Bronchial epithelial cell (primary cell): Measurements from ENCODE around the gene KLF13. TPM values are rescaled to one million over a fixed set of nuclear protein-coding genes. Genes with fewer than 3 reads are reported as not detected.

Experiments
- DNase-seq: peaks from one replicate; pipeline ENCODE4 v3.0.0-alpha.2; 2010; ENCODE audit warnings: low read depth
- FAIRE-seq: peaks from 2 replicates; lab custom pipeline; 2011; peaks lifted over from hg19 to GRCh38; lab: Jason Lieb, UNC
- H3K27me3 ChIP-seq: 2 replicates; pipeline ENCODE4 v1.5.1; 2011; ENCODE audit warnings: low read length; ENCODE audit not compliant: control insufficient read depth, insufficient read depth
- H3K36me3 ChIP-seq: 2 replicates; pipeline ENCODE4 v1.5.1; 2011; ENCODE audit warnings: low read length; ENCODE audit not compliant: control insufficient read depth, insufficient read depth
- H3K4me3 ChIP-seq: 2 replicates; pipeline ENCODE4 v1.5.1; 2011; ENCODE audit warnings: mild to moderate bottlenecking, low read depth, low read length, control low read depth
- total RNA-seq: library from RNA; depleted of rRNA; stranded (reverse); fragments of >200 nt; gene quantifications from 2 replicates; pipeline ENCODE4 v1.2.1, GENCODE V29; 2014
- TF ChIP-seq, protein P1 (sequence below): IDR thresholded peaks from 2 replicates; pipeline ENCODE4 v1.5.1; 2011; ENCODE audit warnings: mild to moderate bottlenecking, moderate library complexity, low read length, control low read depth, inconsistent platforms; ENCODE audit not compliant: insufficient read depth, severe bottlenecking

Gene KLF13
- total RNA-seq, 1 donor from 2014 or later = 58.7 TPM

DNA sequence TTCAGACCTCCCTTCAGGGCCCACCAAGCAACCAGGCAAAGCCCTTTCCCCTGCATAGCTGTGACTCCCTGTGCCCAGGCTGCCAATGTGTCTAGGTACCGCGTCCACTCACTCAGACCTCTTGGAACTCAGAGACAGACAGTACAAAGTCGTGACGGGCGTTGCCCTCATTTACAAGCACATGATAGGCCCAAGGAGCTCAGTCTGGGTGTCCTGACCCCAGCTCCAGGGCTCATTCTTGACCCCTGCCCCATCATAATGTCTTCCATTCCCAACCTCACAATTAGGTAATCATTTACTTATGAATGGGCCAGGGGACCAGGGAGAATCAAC lies 56.0 kb downstream of the KLF13 start:
- Histone ChIP-seq H3K4me3 (no peak overlapping the region), H3K36me3 (peaks cover 7% of the 10 kb centered on the region), H3K27me3 (no peaks in the 10 kb centered on the region)
- TF ChIP-seq, protein P1, sequence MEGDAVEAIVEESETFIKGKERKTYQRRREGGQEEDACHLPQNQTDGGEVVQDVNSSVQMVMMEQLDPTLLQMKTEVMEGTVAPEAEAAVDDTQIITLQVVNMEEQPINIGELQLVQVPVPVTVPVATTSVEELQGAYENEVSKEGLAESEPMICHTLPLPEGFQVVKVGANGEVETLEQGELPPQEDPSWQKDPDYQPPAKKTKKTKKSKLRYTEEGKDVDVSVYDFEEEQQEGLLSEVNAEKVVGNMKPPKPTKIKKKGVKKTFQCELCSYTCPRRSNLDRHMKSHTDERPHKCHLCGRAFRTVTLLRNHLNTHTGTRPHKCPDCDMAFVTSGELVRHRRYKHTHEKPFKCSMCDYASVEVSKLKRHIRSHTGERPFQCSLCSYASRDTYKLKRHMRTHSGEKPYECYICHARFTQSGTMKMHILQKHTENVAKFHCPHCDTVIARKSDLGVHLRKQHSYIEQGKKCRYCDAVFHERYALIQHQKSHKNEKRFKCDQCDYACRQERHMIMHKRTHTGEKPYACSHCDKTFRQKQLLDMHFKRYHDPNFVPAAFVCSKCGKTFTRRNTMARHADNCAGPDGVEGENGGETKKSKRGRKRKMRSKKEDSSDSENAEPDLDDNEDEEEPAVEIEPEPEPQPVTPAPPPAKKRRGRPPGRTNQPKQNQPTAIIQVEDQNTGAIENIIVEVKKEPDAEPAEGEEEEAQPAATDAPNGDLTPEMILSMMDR = no peak
- DNase-seq (no peak), FAIRE-seq (no peak)

DNA sequence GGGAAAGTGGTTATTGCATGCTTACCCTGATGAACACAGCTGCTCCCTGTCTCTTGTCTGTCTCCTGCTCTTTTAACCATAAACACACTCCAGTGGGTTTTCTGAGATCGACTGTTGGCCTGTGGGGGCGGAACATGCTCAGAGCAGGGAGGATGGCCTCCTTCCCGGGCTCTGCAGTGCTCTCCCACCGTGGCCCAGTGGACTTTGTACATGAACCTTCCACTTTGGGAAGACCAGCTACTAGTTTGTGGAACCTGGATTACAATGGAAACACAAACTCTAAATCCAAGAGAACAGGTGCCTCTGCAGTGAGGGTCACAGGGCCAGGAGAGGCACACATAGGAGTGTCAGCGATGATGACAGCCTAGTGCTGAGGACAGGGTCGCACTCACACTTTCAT lies 56.5 kb downstream of the KLF13 start:
- no peaks in the 10 kb centered on the region for H3K27me3 ChIP-seq
- peaks cover 4% of the 10 kb centered on the region for H3K36me3 ChIP-seq
- FAIRE-seq (no peak), DNase-seq (no peak)
- H3K4me3 ChIP-seq = no peak overlapping the region
- TF ChIP-seq, protein P1 = no peak

DNA sequence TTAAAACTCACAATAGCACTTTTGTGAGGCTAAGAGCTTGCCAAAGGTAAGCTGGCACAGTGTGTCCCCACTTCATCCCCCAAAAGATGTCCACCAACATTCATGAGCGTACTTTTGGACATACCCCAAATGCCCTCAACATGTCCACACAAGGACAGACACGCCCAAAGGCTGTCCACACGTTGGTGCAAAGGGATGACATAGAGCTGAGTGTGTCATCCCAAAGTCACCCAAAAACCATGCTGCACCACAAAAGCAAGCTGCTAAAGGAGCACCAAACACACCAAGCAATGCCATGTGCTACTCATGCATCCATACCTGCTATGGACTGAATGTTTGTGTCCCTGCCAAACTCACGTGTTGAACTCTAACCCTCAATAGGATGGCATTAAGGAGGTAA lies 57.9 kb downstream of the KLF13 start:
- Histone ChIP-seq H3K27me3 (no peaks in the 10 kb centered on the region), H3K36me3 (peaks cover under 1% of the 10 kb centered on the region), H3K4me3 (no peak overlapping the region)
- DNase-seq = peak; percentile 66
- FAIRE-seq = peak; percentile 47
- TF ChIP-seq, protein P1 = no peak

DNA sequence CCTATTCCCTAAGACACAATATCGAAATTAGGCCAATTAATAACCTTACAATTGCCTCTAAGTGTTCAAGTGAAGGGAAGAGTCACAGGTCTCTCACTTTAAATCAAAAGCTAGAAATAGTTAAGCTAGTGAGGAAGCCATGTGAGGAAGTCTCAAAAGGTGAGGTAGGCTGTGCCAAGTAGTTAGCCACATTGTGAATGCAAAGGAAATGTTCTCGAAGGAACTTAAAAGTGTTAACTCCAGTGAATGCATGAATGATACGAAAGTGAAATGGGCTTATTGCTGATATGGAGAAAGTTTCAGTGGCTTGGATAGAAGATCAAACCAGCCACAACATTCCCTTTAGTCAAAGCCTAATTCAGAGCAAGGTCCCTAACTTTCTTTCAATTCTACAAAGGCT lies 59.1 kb downstream of the KLF13 start:
- no peak for FAIRE-seq
- no peaks in the 10 kb centered on the region for H3K27me3 ChIP-seq

DNA sequence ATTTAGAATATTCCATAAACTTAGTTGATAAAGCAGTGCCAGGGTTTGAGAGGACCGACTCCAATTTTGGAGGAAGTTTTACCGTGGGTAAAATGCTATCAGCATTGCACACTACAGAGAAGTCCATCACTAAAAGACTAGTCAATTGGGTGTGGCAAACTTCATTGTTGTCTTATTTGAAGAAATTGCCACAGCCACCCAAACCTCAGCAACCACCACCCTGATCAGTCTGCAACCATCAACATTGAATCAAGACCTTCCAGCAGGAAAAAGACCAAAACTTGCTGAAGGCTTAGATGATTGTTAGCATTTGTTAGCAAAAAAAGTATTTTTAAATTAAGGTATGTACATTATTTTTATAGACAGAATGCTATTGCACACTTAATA lies 60.5 kb downstream of the KLF13 start:
- Histone ChIP-seq H3K27me3 (no peaks in the 10 kb centered on the region), H3K36me3 (no peaks in the 10 kb centered on the region), H3K4me3 (no peak overlapping the region)
- no peak for DNase-seq
- TF ChIP-seq, protein P1 = no peak
- FAIRE-seq = no peak

More for the DNA sequence above, 59.1 kb downstream of the KLF13 start:
- TF ChIP-seq, protein P1 = no peak
- Histone ChIP-seq H3K4me3 (no peak overlapping the region), H3K36me3 (no peaks in the 10 kb centered on the region)
- no peak for DNase-seq

DNA sequence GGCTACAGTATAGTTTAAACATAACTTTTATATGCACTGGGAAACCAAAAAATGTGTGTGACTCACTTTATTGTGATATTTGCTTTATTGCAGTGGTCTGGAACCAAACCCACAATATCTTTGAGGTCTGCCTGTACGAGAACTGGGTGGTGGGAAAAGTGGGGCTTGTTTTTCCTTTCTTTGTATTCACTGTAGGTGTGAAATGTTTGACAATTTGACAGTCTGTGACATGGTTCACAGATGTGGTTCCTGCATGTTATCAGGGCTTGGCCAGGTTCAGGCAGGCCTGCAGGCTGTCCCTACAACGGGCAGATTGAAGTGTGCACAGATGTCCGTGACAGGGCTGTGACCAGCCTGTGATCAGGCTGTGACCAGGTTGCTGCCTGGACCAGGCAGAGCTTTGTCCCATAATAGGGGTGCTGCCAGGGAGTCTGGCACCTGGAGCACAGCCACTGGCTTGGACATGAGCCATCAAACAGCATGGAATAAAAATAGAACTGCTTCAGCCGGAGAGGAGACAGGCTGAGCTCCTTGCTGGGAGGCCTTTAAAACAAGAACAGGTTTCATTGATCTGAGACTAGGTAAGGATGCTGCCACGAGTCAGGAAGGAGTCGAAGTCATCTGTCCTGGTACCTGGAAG lies 61.0 kb downstream of the KLF13 start:
- H3K27me3 ChIP-seq = no peaks in the 10 kb centered on the region
- H3K36me3 ChIP-seq = no peaks in the 10 kb centered on the region
- FAIRE-seq = no peak
- TF ChIP-seq, protein P1 = no peak
- H3K4me3 ChIP-seq = no peak overlapping the region
- no peak for DNase-seq
